UCSD-AML1 (cell line): ENCODE results near the gene CACNG3.

Experiments used
- DNase-seq: peaks from one replicate; lab custom pipeline; 2025; ENCODE audit not compliant: unreplicated experiment; lab: John Stamatoyannopoulos, UW

CACNG3 gene

GRCh38 chr16:24381470-24382118 lies 125.5 kb downstream of the CACNG3 start:
- DNase-seq = no peak

GRCh38 chr16:24382762-24383407 lies 126.8 kb downstream of the CACNG3 start:
- no peak for DNase-seq

GRCh38 chr16:24394341-24394740 lies 138.2 kb downstream of the CACNG3 start:
- no peak for DNase-seq

GRCh38 chr16:24396350-24397271 lies 140.5 kb downstream of the CACNG3 start:
- no peak for DNase-seq

- no peak for DNase-seq
Observed at GRCh38 chr16:24409045-24409444, 152.9 kb downstream of the CACNG3 start.
